NCI-H1092 treated with DMSO at 0.1 percent for 48 hours (cell line): ENCODE measurements around the gene SMURF2.
"Not testable (repeated sequence)": the region's sequence is repeated elsewhere in the genome, so short reads cannot be mapped to it uniquely, and the experiment has no call there.

Experiments
- DNase-seq: peaks from one replicate; lab custom pipeline; 2025; lab: John Stamatoyannopoulos, UW

Gene SMURF2

DNA sequence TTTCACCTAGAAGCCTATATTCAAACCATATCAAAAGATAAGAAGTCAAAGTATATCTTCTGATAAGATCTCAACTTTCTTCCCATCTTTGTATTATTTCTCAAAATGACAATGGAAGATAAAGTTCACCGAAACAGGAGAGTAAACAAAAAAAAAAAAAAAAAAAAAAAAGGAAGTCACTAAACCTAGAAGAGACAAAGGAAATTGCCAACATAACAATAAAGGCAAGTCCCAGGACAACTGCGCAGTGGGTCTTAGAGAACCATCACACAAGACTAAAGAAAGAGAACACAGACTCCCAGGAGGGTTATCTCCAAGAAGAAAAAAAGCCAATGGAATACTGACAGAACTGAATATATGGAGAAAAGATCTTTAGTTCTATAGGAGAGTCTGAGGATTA is 65.7 kb downstream of the SMURF2 start:
- no peak for DNase-seq

DNA sequence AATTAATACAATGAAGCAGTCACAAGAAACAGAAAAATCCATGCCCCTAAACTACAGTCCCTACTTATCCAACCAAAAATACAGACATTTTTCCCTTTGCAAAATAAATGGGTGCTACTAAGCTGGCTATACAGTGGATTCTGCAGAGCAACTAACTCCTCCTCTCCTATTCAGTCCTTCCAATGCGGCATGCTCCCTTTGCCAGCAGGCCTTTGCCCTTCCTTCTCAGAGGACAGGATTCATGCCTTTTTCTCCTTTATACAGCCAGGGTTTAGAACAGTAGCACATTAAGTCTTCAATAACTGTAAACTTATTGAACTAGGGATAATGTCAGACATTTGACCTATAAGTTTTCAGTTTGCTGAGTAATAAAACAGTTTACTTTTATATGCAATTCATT is 70.2 kb downstream of the SMURF2 start:
- DNase-seq: no peak

DNA sequence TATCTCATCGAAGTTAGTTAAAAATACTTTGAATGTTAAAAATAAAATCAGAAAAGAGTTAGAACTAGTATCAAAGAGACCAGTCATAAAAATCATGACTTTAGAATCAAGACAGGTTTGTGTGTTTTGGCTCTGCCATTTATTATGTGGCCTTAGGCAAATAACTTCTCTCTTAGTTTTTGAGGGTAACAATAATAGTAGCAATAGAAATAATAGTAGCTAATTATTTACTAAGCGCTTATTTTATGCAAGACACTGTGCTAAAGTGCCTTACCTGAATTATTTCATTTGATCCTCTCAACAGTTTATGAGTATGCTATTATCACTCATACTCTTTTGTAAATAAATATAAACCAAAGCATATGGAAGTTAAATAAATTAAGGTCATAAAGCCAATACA is 77.0 kb downstream of the SMURF2 start:
- no peak for DNase-seq

DNA sequence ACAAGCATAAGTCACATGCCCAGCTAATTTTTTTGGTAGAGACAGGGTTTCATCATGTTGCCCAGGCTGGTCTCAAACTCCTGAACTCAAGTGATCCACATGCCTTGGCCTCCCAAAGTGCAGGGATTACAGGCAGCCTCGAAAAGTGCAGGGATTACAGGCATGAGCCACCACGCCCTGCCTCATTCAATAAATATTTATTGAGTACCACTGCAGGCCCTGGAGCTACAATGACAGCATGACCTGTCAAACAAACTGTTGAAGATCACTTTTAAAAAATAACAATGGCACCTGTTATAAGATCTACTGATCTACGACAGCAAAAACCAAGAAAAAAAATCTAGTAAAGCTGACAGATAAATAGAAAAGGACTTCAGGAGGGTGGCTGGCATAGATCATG is 79.1 kb downstream of the SMURF2 start:
- DNase-seq: no peak

DNA sequence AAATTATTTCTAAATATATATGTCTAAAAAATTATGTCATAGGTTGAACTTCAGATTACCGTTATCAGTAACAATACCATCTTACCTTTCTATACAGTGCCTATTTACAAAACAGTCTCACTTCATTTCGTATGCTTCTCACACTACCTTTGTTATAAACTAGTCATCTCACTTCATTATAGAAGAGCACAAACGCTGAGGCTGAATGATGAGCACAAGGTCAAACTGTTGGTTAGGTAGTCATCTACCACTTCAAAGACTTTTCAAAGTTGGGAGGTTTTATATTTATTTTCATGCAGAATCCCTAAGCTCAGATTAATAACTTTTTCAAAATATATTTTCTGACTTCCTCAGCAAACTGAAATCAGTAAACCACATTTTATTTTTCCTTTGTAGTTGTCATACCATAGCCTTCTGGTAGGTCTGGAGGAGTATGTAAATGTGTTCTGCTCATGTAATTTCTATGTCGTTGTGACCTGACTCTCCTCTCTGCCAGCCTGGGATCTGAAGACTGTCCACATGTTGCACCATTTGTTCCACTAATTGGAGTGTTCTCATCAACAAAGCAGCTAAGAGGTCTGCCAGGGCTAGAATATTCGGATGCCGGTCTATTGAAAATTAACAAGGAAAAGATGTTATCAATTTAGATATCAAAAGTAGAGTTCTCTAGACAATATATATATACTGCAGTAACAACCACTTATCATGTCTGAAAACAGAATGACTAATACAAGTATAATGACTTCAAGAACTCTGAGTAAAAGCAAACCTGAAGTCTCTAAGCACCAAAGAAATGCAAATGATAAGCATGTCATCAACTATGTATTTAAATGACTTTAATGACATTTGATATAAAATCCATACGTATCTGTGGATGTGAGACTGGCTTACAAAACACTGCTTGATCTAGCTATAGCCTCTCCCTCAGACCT is 81.5 kb downstream of the SMURF2 start:
- no peak for DNase-seq

DNA sequence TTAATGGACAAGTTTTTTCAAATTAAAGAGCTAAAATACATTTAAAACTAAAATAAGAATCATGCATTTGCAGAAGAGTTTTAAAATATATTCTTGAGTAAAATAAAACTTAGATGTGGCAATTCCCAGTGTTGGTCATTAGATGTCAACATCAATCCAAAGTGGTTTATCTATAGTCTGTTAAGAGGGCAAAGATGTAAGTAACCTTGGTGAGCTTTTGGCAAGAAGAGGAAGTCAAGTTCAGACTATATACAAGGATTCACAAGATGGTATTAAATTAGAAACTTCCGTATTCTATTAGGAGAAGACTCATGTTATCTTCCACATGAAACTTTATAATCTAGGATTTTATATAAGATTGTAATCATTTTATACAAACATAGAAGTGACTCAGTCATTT is 82.2 kb downstream of the SMURF2 start:
- no peak for DNase-seq

DNA sequence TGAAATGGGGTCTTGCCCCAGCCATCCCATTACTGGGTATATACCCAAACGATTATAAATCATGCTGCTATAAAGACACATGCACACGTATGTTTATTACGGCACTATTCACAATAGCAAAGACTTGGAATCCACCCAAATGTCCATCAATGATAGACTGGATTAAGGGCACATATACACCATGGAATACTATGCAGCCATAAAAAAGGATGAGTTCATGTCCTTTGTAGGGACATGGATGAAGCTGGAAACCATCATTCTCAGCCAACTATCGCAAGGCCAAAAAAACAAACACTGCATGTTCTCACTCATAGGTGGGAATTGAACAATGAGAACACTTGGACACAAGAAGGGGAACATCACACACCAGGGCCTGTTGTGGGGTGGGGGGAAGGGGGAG is 85.1 kb downstream of the SMURF2 start:
- not testable (repeated sequence) for DNase-seq

DNA sequence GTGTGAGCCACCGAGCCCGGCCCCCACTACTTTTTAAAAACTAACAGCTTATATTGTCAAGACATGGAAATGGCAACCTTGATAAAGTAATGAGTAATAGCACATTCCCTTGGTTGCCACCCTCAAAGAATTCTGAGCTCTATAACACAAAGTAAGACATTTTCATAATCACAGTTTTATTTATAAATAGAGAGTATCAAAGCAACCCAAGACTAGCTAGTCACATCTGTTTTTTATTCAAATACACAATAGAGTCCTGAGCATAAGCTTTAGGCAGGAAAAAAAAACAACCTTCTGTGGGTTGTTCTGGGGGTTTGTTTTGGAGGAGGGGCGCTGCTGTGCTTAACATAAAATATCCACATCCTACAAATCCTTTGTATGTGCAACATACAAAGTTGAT is 86.7 kb downstream of the SMURF2 start:
- no peak for DNase-seq

DNA sequence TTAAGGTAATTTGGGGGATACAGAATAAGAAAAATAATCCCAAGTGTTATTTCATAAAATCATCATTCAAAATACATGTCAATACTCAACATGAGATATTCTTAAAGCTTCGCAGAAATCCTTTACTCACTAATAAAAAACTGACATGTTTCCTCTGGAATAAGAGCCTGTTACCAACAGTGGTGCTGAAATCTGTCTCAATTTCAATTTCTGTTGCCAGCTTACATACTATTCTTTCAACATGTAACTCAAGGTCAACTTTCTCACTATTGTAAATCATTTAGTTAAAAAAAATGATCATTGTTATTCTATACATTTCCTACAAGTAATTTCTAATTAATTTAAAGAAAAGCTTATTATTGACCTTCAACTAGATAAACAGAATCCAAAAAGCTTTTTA is 87.5 kb downstream of the SMURF2 start:
- DNase-seq: no peak

DNA sequence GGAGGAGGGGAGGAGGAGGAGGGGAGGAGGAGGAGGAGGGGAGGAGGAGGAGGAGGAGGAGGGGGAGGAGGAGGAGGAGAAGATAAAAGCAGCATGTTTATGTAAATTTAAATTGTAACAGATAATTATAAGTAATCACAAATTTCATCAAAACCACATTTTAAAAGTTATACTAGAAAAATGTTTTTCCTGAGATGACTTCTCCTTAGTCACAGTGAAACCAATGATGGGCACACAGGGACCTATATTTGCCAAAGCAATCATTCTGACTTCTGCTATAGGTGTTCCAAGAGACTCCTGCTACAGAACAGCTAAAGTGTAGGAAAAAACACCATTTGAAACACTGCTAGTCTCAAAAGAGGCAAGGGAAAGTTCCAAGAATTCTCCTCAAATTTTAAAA is 88.9 kb downstream of the SMURF2 start:
- DNase-seq: no peak

DNA sequence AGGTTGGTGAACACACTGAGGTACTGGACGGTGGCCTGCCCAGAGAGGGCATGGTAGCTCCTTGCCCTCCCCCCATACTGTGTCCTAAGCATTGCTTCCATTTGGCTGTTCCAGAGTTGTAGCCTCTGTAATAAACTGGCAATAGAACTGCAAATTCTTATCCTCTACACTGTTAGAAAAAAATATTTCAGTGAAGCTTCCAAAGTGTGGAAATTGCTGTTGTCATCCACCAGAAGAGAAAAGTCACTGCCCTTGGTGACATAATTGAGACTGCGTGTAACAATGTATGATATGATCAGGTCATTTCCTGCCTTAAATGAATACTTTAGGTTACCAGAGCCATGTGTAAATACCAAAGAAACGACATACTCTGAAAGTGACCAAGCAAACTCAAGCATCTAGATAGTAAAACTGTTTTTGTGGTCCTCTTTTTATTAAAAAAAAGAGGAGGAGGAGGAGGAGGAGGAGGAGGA is 89.4 kb downstream of the SMURF2 start:
- DNase-seq: no peak

DNA sequence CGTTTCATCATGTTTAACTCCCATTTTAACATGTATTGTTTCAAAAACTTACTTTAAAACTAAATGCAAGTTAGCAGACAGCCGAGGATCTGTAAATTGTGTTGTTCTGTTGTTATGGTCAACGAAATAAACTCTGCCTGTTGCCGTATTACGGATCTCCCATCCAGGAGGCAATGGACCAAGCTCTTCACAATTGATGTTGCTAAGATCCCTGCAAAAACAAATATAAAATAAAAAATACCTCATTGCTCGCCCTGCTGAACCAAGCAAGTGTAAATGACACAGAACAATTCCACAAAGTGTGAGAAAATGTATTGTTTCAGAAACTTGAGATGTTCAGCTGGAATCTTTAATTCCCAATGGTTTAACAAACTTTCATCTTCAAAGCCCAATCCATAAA is 90.4 kb downstream of the SMURF2 start:
- no peak for DNase-seq

DNA sequence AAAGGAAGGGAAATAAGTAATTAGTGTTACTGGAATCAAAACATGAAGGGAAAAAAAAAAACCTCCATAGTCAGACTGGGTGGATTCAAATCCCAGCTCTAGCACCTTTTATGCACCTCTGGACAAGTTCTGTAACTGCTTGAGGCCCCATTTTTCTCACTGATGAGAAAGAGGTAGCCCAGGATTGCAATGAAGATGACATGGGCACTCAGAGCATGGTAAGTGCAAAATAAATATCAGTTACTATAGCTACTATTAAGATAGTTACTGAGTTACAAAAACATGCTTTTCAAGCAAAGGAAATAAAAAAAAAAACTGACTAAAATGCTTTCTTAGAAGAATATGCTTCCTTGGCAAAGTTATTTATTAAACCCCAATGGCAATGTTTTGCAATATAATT is 96.5 kb downstream of the SMURF2 start:
- no peak for DNase-seq

DNA sequence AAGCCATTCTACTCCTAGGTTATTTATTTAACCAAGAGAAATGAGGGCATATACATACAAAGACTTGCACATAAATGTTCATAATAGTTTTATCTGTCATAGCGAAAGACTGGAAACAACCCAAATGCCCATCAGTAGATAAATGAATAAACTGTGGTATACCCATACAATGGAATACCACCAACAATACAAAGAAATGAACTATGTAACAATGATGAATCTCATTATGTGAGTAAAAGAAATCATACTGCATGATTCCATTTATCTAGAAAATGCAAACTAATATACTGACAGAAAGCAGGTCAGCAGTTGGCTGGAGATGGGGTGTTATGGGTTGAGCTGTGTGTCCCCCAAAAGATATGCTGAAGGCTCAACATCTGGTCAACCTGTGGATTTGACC is 98.0 kb downstream of the SMURF2 start:
- DNase-seq: no peak

DNA sequence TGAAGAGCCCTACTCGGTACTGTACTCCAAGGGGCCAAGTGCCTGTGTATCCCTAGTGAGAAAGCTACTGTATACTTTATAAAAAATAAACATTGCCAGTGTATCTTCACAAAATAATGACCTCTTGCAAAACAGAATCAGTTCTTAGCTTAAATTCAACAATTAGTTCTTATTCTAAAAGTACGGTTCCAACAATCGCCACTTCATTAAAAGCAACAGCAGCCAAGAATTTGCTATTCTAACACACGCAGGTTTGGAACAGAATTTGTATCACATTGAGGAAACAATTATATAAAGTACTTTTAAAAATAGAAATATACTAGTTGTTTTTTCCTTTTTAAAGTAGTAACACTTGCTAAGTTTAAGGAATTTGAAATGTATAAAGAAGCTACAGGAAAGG is 106.8 kb downstream of the SMURF2 start:
- no peak for DNase-seq

DNA sequence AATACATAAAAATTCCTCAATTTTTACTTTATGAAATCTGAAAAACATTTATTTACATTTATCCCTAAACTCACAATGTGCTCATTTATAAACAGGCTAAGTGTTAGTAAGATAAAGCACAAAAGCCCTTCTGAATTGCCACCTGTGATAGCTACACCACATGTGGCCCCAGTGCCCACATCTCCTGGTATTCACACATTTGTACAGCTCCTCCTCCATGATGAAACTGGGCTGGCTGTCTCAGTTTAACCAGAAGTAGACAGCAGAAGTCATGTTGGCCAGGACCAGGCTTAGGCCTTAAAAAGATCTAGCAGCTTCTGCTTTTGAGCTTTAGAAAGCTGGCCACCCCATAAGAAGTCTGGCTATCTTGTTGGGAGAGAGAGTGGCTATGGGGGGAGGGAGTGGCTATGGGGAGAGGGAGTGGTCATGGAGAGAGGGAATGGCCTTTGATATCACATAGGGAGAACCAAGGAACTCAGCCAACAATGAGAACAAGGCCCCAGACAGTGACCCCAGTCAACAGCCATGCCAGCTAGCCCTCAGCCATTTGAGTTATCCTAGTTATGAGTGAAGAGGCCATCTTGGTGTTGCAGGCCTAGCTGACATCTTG is 108.0 kb downstream of the SMURF2 start:
- no peak for DNase-seq

DNA sequence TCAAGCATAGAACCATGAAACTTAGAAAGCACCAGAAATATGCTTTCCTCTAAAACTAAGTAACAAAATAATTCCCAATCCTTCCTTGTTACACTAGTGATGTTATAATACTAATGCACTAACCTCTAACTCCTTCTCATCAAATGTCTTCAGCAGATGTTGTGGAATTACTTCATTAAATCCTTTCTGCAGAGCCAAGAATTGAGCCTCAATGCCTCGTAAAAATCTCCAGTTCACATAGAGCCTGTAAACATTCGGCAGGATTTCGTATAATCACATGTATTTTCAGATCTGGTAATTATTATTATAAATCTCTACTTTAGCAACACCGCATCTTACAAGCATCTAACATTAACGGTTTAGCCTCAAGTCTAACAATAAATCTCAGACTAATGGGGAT is 110.6 kb downstream of the SMURF2 start:
- no peak for DNase-seq

DNA sequence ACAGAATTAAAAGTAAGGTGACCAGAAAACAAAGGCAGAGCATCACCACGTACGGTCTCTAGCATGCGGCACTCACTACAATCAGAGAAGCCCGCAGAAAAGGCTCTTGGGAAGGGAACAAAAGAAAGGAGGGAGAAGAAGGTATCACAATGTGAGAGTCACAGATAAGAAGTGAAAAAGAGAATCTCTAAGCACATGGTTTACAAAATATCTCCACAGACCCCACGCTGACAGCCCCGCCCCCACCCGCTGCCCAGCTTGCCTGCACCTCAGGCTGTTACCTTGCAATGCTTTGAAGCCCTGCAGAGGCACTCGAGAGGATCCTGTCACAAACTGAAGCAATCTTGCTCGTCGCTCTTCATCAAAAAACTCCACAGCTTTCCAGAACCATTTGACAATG is 114.8 kb downstream of the SMURF2 start:
- no peak for DNase-seq

DNA sequence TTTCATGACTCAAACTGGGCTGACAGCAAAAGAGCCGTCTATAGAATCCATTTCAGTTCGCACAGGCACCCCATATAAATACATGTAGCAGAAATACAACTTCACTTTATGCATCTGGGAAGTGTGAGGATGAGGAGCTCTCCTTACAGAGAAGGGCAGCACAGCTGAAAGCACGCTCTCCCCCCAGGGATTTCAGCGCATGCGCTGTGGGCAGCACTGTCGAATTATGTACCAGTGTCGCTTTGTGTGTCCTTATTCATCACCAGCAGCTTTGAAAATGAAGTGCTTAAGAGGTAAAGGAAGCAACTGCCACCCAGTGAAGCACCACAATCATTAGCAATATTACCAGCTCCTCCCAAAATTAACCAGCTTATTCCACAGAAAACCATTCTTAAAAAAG is 115.4 kb downstream of the SMURF2 start:
- DNase-seq: no peak

DNA sequence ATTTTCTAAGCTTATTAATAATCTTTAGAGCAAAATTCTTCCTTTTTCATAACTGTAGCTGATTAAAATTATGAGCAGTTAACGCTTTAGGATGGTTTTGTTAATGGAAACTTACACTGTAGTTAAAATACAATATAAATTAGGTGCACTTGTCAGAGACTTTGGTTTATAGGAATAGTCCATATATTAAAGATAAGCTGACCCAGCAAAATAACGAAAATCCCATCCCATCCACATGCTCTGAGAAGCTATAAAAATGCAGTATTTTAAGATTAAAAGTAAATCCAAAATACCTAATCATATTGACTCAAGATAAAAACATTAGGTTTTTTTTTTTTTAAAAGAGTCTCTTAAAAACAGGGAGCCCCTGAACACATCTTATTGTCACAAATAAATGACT is 117.4 kb downstream of the SMURF2 start:
- DNase-seq: no peak

DNA sequence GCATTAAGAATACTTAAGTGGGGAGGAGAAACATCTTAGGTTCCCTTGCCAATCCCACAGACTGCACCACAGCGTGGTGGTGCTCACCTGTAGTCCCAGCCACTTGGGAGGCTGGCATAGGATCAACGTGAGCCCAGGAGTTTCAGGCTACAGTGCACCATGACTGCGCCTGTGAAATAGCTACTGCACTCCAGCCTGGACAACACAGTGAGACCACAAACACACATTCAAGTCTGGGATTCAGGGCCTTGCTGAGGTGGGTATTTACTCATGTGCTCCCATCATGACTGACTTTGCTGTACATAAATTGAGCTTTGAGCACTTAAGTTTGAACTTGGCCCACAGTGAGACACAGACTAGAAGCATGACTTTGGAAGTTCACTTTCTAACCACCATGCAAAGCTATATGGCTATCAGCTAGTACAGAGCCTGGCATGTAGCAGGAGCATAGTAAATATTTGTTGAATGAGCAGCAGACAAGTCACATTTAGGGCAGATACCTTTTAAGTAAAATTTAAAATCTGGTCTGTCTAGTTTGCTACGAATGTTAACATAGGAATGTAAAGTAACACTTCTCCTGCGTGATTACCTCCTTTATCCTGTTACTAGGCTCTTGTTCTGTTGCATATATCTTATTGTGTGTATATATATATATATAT is 121.9 kb downstream of the SMURF2 start:
- no peak for DNase-seq

DNA sequence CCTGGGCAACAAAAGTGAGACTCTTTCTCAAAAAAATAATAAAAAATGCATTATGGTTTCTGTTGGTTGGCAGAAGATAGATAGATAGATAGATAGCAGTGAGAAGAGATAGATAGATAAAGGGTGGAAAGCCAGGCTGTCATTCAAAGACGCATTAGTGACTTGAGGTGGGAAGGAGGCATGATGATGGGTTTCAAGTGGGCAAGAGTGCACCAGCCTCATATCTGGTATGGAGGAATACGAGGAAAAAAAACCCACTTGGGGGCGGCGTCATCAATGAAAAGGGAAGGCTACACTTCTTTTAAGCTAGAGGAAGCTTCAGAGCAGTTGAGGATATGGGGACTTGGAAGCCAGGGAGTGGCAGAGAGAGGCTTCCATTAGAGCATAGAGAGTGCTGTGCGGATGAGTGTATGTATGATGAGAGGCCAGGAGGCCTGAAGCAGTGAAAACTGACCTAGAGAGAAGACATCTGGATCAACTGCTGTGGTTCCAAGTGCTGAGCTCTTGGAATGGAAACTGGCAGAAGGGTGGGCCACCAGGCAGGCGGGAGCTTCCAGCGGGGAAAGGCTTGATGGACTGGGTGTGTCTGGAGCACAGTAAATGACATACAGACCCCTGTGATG is 123.5 kb downstream of the SMURF2 start:
- DNase-seq: no peak

DNA sequence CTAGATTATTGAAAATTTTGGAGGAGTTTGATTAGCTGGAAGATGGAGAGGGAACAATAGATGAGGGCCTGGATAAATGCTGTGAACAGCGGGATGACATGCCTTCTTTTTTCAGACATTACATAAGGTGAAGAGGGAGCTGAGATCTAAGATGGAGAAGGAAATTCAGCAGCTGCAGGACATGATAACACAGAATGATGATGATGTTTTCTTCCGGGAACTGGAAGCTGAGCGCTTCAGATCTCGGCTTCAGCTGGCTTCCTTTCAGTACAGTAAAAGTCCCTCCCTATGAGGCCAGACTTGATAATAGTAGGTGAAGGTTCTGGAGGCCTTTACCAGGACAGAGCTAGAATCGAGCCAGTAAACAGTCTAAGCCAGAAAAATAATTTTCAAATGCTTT is 124.6 kb downstream of the SMURF2 start:
- no peak for DNase-seq
